COR-L47 (cell line): ENCODE measurements around the gene PDCL2.

Experiments used
- DNase-seq: peaks from one replicate; lab custom pipeline; 2025; lab: John Stamatoyannopoulos, UW

The PDCL2 gene

DNA sequence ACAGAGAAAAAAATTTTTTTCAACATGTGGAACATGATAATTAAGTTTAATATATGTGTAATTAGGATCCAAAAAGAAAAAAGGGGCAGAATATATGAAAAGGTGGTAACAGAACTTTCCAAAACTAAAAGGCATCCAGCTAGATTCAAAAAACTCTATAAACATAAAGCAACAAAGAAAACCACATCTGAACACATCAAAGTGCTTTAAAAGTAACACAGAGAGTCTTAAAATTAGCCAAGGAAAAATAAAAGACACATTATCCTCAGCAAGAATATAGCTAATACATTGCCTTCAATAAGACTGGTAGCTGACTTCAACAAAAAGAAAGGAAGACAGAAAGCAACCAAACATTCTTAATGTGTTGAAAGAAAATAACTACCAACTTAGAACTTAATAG, 53.5 kb downstream of the PDCL2 start:
- no peak for DNase-seq

DNA sequence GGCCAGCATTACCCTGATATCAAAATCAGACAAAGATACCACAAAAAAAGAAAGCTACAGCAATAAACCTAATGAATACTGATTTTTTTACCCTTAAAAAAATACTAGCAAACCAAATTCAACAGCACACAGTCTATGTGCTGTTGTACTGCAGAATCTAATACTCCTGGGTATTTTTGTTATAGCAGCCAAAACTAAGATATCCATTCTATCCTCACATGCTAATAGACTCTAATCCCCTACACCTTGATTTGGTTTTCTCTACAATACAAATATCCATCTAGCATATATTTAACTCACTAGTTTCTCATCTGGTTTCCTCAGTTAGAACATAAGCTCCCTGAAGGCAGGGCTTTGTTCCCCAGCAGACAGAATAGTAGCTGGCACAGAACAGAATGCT, 57.7 kb downstream of the PDCL2 start:
- no peak for DNase-seq

DNA sequence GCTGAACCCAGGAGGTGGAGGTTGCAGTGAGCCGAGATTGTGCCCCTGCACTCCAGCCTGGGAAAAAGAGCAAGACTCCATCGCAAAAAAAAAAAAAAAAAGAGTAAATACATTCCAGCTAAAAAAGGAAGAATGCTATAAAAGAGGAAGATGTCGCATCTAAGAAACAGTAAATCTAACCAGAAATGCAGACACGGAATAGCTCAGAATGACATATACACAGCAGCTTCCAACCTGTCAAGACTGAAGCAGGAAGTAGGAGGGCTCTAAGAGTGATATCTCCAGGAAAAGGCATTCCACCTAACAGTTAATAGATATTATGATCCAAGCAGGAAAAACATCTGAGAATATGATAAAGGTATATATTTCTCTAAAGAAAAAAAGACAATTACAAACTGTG, 61.4 kb downstream of the PDCL2 start:
- no peak for DNase-seq

DNA sequence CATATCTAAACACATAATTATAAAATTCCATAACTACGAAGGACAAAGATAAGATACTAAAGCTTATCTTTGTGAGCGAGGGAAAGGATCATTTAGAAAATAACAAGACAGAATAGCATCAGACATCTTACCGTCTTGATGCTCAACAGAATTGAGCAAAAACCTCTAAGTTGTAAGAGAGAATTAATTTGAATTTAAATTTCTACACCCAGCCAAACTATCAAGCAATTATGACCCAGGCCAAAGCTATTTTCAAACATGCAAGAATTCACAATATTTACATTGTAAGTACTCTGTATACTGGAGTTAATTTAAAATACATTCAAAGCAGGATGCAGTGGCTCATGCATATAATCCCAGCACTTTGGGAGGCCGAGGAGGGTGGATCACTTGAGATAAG, 61.9 kb downstream of the PDCL2 start:
- no peak for DNase-seq

DNA sequence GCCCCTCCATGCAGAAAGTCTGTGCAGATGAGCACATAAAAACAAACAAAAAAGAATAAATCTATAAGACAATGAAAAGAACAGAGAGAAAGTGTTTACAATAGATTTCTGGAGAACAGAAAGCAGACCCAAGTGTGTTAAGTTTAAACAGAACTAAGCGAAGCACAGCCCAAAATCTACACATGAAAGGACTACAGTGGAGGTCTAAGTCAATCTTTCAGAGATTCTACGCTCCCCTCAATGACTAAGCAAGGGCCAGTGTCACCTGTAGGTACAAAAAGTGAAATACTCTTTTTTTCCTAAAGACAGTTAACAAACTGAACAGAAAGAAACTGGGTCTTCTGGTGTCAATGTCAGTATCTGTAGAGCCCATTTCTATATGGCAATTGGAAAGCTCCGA, 63.6 kb downstream of the PDCL2 start:
- DNase-seq, result no peak

DNA sequence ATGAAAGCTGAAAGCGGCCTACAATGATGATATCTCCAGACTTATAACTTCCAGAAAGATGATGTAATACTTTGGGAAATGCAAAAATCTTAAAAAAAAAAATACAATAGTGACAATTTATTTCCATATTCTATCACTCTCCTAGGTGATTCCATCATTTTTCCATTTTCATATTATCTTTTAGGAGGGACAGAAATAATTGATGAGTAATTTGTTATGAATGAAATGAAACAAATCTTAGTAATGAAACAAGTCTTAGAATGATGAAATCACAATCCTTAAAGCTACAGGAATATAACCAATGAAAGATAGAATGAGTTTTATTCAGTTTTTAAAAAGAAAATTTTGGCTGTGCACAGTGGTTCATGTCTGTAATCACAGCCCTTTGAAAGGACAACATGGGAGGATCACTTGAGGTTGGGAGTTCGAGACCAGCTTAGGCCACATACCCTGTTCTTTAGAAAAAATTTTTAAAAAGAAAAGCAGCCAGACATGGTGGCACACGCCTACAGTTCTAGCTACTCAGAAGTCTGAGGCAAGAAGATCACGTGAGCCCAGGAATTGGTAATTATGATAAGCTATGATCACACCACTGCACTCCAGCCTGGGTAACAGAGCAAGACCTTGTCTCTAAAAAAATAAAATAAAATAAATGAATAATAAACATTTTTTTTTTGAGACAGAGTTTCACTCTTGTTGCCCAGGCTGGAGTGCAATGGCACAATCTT, 67.0 kb downstream of the PDCL2 start:
- DNase-seq, result no peak

DNA sequence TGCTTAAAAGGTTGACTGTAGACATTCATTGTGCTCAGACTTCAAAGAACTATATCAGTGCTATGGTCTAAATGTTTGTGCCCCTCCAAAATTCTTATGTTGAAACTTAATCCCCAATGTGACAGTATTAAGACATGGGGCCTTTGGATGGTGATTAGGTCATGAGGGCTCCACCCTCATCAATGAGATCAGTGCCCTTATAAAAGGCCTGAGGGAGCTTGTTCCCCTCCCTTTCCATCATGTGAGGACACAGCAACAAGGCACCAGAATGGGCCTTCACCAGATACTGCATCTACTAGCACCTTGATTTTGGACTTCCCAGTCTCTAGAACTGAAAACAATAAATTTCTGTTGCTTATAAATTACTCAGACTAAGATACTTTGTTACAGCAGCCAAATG, 73.6 kb downstream of the PDCL2 start:
- no peak for DNase-seq

DNA sequence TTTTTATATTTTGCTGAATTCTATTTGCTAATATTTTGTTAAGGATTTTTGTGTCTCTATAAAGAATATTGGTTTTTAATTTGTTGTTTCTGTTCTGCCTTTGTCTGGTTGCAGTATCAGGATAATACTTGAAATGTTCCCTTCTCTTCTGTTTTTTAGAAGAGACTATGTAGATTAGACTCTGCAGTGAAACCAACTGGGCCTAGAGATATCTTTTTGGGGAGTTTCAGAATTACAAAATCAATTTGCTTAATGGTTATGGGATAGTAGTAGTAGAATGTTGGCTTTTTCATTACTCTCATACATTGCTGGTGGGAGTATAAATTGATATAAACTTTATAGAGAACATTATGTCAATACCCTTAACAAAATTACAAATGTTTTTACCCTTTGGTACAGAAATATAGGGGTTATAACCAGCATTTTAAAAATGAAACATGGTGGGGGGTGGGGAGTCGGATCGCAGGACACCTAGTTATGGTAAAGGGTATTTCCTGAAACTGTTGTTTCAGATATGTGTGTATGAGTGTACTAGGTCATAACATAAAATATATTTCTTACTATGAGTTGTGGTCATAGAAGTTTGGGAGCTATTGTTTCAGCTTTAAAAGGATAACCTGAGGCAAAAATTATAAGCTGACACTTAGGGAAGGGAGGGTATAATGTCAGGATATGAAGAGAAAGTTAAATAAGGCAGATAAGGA, 74.4 kb downstream of the PDCL2 start:
- DNase-seq, result no peak

DNA sequence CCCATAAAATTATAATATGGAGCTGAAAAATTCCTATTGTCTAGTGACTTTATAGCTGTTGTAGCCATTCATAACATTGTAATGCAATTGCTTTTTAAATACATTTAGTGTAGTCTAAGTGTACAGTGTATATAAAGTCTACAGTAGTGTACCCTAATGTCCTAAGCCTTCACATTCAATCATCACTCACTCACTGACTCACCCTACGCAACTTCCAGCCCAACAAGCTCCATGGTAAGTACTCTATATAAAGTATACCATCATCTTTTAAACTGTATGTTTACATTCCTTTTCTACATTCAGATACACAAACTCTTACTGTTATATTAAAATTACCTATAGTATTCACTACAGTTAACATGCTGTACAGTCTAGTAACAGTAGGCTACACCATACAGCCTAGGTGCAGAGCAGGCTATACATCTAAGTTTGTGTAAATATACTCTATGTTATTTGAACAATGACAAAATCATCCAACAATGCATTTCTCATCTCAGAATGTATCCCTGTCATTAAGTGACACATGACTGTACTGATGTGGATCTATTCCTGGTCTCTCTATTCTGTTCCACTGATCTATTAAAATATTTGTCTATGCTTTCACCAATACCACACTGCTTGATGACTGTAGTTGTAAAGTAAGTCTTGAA, 79.0 kb downstream of the PDCL2 start:
- DNase-seq, result no peak

DNA sequence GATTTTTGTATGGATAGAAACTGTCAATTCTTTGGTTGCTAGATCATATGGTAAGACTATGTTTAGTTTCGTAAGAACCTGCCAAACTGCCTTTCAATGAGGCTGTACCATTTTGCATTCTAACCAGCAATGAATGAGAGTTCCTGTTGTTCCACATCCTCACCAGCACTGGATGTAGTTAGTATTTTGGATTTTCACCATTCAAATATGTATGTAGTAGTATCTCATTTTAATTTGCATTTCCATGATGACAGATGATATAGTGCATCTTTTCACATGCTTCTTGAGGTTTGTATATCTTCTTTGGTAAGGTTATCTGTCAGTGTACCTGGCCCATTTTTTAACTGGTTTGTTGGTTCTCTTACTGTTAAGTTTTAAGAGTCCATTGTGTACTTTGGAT, 80.0 kb downstream of the PDCL2 start:
- no peak for DNase-seq

DNA sequence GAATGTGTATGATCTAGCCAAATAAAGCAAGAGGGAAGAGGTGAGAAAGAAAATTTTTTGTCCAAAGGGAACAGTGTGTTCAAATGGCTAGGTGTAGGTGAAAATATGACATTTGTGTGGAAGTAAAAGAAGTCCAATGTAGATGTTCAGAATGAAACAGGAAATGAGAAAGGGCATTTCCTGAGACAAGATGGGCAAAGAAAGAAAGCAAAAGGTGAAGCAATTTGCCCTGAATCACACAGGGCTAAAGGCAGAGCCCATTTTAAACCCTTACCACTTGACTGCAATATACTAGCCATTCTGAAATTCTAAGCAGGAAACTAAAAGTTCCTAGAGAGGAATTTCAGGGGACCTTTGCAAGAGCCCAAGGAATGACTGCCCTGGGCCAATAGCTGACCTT, 81.4 kb downstream of the PDCL2 start:
- no peak for DNase-seq

DNA sequence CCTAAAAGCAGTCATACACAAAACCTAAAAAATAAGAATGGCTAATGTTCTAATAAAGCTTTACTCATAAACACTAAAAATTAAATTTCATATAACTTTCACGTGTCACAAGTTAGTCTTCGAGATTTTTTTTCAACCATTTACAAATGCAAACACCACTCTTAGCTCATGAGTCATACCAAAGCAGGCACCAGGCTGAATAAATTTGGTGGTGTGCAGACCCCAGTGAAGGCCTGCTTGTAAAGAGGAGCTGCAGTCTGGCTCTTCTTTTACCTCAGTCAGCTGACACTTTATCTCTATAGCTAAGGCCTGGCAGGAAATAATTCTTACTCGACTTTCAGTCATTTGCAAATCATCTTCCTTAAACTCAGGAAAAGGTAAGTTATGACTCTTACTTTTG, 82.8 kb downstream of the PDCL2 start:
- no peak for DNase-seq

DNA sequence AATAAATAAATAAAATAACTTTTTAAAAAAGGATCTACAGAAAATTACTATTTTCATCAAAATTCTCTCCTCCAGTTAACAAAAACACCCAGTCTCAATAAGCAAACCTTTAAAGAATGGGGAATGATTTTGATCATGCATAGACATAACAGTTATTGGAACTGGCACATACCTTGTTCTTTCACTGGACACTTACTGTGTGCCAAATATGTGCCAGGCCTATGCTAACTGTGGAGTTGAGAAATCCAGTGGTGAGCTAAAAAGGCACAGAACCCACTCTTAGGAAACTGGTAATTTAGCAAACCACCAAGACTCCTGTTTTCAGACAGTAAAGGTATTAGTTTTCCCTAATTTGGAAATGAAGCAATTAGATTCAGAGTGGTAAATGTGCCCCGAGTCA, 84.4 kb downstream of the PDCL2 start:
- no peak for DNase-seq
